HG02973 (cell line): Measurements from ENCODE around the gene SERPINB8.

Experiments used
- ATAC-seq: cut with Tn5 transposase; IDR thresholded peaks from one replicate; pipeline ENCODE4 v1.9.1; 2021; ENCODE audit warnings: moderate library complexity; ENCODE audit not compliant: unreplicated experiment

The SERPINB8 gene

GRCh38 chr18:64002581-64002980 is 32.7 kb downstream of the SERPINB8 start:
- ATAC-seq, result no peak

GRCh38 chr18:64009305-64009704 is 39.4 kb downstream of the SERPINB8 start:
- ATAC-seq, result no peak

GRCh38 chr18:64011513-64011912 is 41.6 kb downstream of the SERPINB8 start:
- no peak for ATAC-seq

- no peak for ATAC-seq
Measured at GRCh38 chr18:64017870-64018269, 48.0 kb downstream of the SERPINB8 start.

- ATAC-seq, result no peak
Measured at GRCh38 chr18:64019922-64020756, 50.3 kb downstream of the SERPINB8 start.

GRCh38 chr18:64026350-64026749 is 56.5 kb downstream of the SERPINB8 start:
- ATAC-seq, result no peak

GRCh38 chr18:64027931-64028695 is 58.2 kb downstream of the SERPINB8 start:
- ATAC-seq, result peak; percentile 66

- ATAC-seq, result no peak
Measured at GRCh38 chr18:64029096-64029495, 59.2 kb downstream of the SERPINB8 start.

GRCh38 chr18:64031411-64031810 is 61.5 kb downstream of the SERPINB8 start:
- no peak for ATAC-seq

- no peak for ATAC-seq
Measured at GRCh38 chr18:64032312-64032711, 62.4 kb downstream of the SERPINB8 start.

- ATAC-seq, result peak; percentile 68
Measured at GRCh38 chr18:64037812-64038414, 68.0 kb downstream of the SERPINB8 start.
